Upper lobe of right lung (tissue), 1 donor: Measurements from ENCODE around the gene VEGFC. TPM values are rescaled to one million over a fixed set of nuclear protein-coding genes. Genes with fewer than 3 reads are reported as not detected.

ENCODE experiments used
- ATAC-seq: fragments of 200-7000 bp; cut with Tn5 transposase; one replicate; pipeline ENCODE4 v1.9.1; 2020; ENCODE audit warnings: mild to moderate bottlenecking, moderate library complexity
- DNase-seq: peaks from one replicate; pipeline ENCODE4 v3.0.0-alpha.2; 2020
- H3K27ac ChIP-seq: fragments of 200-600 bp; one replicate; pipeline ENCODE4 v1.8.0; 2022
- H3K27me3 ChIP-seq: fragments of 200-600 bp; one replicate; pipeline ENCODE4 v1.8.0; 2022; ENCODE audit warnings: mild to moderate bottlenecking
- H3K36me3 ChIP-seq: fragments of 200-600 bp; one replicate; pipeline ENCODE4 v1.8.0; 2022
- H3K4me1 ChIP-seq: fragments of 200-600 bp; one replicate; pipeline ENCODE4 v1.8.0; 2022
- H3K4me3 ChIP-seq: fragments of 200-600 bp; one replicate; pipeline ENCODE4 v1.8.0; 2022; ENCODE audit warnings: mild to moderate bottlenecking
- H3K9me3 ChIP-seq: fragments of 200-600 bp; one replicate; pipeline ENCODE4 v1.8.0; 2022
- intact Hi-C: fragments of 100-400 bp; cut with DNase I; formaldehyde crosslinking; loops from one replicate; pipeline ENCODE4 v1.11.0; 2022
- total RNA-seq: library from RNA; stranded (reverse); fragmentation: NEBNext Ultra II Directional; extraction: Animal tissue kit (Norgen Biotek cat#: 25700); gene quantifications from one replicate; pipeline ENCODE4 v1.2.1, GENCODE V29; 2021
- TF ChIP-seq, protein P1 (sequence below): fragments of 200-600 bp; IDR thresholded peaks from one replicate; pipeline ENCODE4 v1.8.0; 2022; ENCODE audit warnings: antibody characterized with exemption
- donor health status: DM: no; HTN: yes; CAD: no; lungs with severe emphysema.

The VEGFC gene
- total RNA-seq, 1 donor from 2014 or later: 19.0 TPM

GRCh38 chr4:176718881-176719280, 73.8 kb downstream of the VEGFC start:
- Histone ChIP-seq H3K4me1 (no peaks in the 10 kb centered on the region), H3K4me3 (no peak overlapping the region), H3K27ac (no peak overlapping the region), H3K9me3 (no peaks in the 10 kb centered on the region), H3K36me3 (no peaks in the 10 kb centered on the region), H3K27me3 (no peaks in the 10 kb centered on the region)
- no peak for DNase-seq
- TF ChIP-seq, protein P1, sequence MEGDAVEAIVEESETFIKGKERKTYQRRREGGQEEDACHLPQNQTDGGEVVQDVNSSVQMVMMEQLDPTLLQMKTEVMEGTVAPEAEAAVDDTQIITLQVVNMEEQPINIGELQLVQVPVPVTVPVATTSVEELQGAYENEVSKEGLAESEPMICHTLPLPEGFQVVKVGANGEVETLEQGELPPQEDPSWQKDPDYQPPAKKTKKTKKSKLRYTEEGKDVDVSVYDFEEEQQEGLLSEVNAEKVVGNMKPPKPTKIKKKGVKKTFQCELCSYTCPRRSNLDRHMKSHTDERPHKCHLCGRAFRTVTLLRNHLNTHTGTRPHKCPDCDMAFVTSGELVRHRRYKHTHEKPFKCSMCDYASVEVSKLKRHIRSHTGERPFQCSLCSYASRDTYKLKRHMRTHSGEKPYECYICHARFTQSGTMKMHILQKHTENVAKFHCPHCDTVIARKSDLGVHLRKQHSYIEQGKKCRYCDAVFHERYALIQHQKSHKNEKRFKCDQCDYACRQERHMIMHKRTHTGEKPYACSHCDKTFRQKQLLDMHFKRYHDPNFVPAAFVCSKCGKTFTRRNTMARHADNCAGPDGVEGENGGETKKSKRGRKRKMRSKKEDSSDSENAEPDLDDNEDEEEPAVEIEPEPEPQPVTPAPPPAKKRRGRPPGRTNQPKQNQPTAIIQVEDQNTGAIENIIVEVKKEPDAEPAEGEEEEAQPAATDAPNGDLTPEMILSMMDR: no peak
- no peak for ATAC-seq
- intact Hi-C loops: no loop called here

GRCh38 chr4:176717237-176717636, 75.5 kb downstream of the VEGFC start:
- Histone ChIP-seq H3K27ac (no peak overlapping the region), H3K9me3 (no peaks in the 10 kb centered on the region), H3K27me3 (no peaks in the 10 kb centered on the region), H3K36me3 (no peaks in the 10 kb centered on the region), H3K4me1 (no peaks in the 10 kb centered on the region), H3K4me3 (no peak overlapping the region)
- intact Hi-C loops: no loop called here
- ATAC-seq (no peak), DNase-seq (no peak)
- TF ChIP-seq, protein P1: no peak

DNA sequence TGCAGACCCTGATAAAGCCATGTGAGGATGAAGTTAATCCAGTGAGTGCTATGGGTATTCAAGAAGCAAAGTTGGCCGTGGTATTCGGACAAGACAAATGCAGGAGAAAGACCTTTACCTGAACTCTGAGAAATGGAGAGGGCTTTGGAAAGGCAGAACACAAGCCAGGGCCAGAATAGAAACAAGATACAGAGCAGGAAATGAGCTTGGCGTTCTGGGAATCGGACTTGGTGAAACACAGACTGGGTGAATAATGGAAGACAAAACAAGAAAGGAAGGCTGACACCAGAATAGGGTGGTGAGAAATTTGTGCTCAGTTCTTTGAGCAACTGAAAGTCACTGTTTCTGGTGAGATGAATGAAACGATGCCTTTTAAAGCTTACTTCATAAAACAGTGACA, 83.3 kb downstream of the VEGFC start:
- Histone ChIP-seq H3K4me1 (no peaks in the 10 kb centered on the region), H3K4me3 (no peak overlapping the region), H3K27ac (no peak overlapping the region), H3K36me3 (no peaks in the 10 kb centered on the region), H3K27me3 (no peaks in the 10 kb centered on the region), H3K9me3 (no peaks in the 10 kb centered on the region)
- intact Hi-C loops: no loop called here
- DNase-seq: no peak
- ATAC-seq: no peak
- TF ChIP-seq, protein P1: no peak

GRCh38 chr4:176708771-176709311, 83.9 kb downstream of the VEGFC start:
- intact Hi-C loops: no loop called here
- no peaks in the 10 kb centered on the region for H3K27me3 ChIP-seq

DNA sequence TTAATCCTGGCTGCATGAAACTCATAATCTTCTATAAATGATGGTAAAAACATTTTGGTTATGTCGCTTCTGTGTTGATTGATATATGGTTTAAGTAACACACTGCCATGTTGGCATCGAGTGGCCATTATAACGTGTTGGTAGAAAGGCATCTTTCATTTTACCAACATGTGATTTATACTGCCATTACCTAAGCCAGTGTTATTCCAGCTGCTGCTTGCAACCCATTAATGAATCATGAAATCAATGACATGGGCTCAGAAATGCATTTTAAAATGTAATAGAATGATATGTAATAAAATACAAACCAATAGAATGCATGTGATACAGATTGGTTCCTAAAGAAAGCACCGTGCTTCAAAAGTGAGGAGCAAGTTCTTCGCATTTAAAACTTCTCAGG, 102.0 kb downstream of the VEGFC start:
- no peak overlapping the region for H3K27ac ChIP-seq
- H3K27me3 ChIP-seq: no peaks in the 10 kb centered on the region
- no peaks in the 10 kb centered on the region for H3K4me1 ChIP-seq
- ATAC-seq: no peak
- H3K4me3 ChIP-seq: no peak overlapping the region
- H3K9me3 ChIP-seq: no peaks in the 10 kb centered on the region
- H3K36me3 ChIP-seq: no peaks in the 10 kb centered on the region
- DNase-seq: no peak
- intact Hi-C loops: no loop called here
- TF ChIP-seq, protein P1: no peak

More at GRCh38 chr4:176708771-176709311, 83.9 kb downstream of the VEGFC start:
- no peak overlapping the region for H3K4me3 ChIP-seq
- H3K36me3 ChIP-seq: no peaks in the 10 kb centered on the region
- H3K4me1 ChIP-seq: no peaks in the 10 kb centered on the region
- no peak overlapping the region for H3K27ac ChIP-seq
- ATAC-seq (no peak), DNase-seq (no peak)
- TF ChIP-seq, protein P1: no peak
- H3K9me3 ChIP-seq: no peaks in the 10 kb centered on the region

DNA sequence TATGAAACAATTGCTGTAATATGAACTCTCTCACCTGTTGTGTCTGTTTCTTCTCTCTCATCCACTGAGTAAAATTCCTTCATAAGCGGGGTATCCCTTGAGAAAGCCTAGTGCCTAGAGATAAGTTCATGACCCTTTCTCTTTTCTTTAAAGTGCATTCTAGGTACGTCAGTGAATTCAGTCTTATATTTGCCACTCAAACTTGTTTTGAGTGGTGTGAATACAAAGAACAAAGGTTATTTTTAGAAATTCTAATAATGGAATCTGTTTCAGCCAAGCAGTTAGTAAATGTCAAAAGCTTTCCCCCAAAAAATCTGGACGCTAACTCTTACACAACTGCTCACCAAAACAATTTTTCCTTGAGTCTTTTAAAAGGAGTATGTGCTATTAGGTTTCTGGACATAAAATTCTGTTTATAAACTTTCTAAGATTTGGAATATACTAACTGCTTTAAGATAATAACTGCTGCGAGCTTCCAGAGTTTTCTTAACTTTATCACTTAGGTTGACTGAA, 112.0 kb downstream of the VEGFC start:
- no peak overlapping the region for H3K27ac ChIP-seq
- peaks cover 5% of the 10 kb centered on the region for H3K4me1 ChIP-seq
- no peak overlapping the region for H3K4me3 ChIP-seq
- H3K27me3 ChIP-seq: no peaks in the 10 kb centered on the region
- intact Hi-C loops: no loop called here
- ATAC-seq (no peak), DNase-seq (no peak)
- no peaks in the 10 kb centered on the region for H3K9me3 ChIP-seq
- no peaks in the 10 kb centered on the region for H3K36me3 ChIP-seq
- TF ChIP-seq, protein P1: no peak
